ENCODE results near the gene PTPN21.

DNA sequence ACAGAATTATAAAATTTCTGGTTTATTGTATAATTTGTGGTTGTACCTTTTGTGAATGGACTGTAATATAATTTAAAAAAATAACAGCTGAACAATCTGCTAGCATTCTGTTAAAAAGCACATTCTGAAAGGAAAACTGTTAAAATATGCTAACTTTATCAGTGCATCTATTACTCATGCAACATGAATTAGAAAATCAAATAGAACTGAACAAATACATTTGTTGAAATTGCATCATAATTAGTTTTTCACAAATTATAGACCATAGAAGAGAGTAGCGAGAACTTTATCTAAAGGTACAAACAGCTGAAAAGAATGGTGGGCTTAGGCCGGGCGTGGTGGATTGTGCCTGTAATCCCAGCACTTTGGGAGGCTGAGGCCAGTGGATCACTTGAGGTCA, 33.0 kb downstream of the PTPN21 start:
- TF ChIP-seq, protein P1, sequence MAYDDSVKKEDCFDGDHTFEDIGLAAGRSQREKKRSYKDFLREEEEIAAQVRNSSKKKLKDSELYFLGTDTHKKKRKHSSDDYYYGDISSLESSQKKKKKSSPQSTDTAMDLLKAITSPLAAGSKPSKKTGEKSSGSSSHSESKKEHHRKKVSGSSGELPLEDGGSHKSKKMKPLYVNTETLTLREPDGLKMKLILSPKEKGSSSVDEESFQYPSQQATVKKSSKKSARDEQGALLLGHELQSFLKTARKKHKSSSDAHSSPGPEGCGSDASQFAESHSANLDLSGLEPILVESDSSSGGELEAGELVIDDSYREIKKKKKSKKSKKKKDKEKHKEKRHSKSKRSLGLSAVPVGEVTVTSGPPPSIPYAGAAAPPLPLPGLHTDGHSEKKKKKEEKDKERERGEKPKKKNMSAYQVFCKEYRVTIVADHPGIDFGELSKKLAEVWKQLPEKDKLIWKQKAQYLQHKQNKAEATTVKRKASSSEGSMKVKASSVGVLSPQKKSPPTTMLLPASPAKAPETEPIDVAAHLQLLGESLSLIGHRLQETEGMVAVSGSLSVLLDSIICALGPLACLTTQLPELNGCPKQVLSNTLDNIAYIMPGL (CRISPR knock-in tag; IDR thresholded peaks at IDR 0.05; ENCODE audit: borderline replicate concordance): no peak
- no peak for TF ChIP-seq POLR2A (IDR thresholded peaks at IDR 0.05; ENCODE audit: low read length)
